ENCODE data around the gene DPH2.

GRCh38 chr1:43946236-43947060 is 23.4 kb upstream of the DPH2 start, which contains the start of gene IPO13:
- TF ChIP-seq POLR2A (IDR thresholded peaks at IDR 0.05) (peak; percentile 76 to 77), CTCF (IDR thresholded peaks at IDR 0.05) (peak; percentile 63 to 90 (median 71))

Measured in adrenal gland (tissue), 5 donors.